Natural killer cell (primary cell): ENCODE data around the gene RND3. TPM values are rescaled to one million over a fixed set of nuclear protein-coding genes. Genes with fewer than 3 reads are reported as not detected.

Experiments
- ATAC-seq, 3 donors: fragments of 150-1000 bp in 2 of 3; fragments of 200-7000 bp in 1 of 3; cut with Tn5 transposase; 1 replicate in 1 of 3; 2 replicates in 2 of 3; pipeline ENCODE4 v1.10.0; 2021; ENCODE audit warnings: mild to moderate bottlenecking in 2 of 3, moderate library complexity in 2 of 3
- DNase-seq, 2 donors: peaks; one replicate each; pipeline versions ENCODE4 v3.0.0 to v3.0.0-alpha.2; 2013 to 2021; ENCODE audit warnings: mixed read lengths in 1 of 2
- H3K27ac ChIP-seq: one replicate; pipeline ENCODE4 v1.5.1; 2013; ENCODE audit warnings: mild to moderate bottlenecking, low read length
- H3K27me3 ChIP-seq: one replicate; pipeline ENCODE4 v1.6.1; 2013; ENCODE audit warnings: low read length; ENCODE audit not compliant: control insufficient read depth, insufficient read depth
- H3K36me3 ChIP-seq: one replicate; pipeline ENCODE4 v1.6.1; 2013; ENCODE audit warnings: low read length; ENCODE audit not compliant: control insufficient read depth, insufficient read depth
- H3K4me1 ChIP-seq: one replicate; pipeline ENCODE4 v1.6.1; 2013; ENCODE audit warnings: low read length; ENCODE audit not compliant: control insufficient read depth, insufficient read depth
- H3K4me3 ChIP-seq: one replicate; pipeline ENCODE4 v1.5.1; 2013; ENCODE audit warnings: low read length
- H3K9me3 ChIP-seq: one replicate; pipeline ENCODE4 v1.6.1; 2013; ENCODE audit warnings: low read length; ENCODE audit not compliant: control insufficient read depth, insufficient read depth
- H3K27ac Mint-ChIP-seq, 2 donors: one replicate each; pipeline ENCODE4 v1.8.0; 2022; ENCODE audit warnings: mild to moderate bottlenecking in 2 of 2, mixed read lengths in 2 of 2, moderate library complexity in 1 of 2
- H3K27me3 Mint-ChIP-seq, 2 donors: one replicate each; pipeline ENCODE4 v1.8.0; 2022; ENCODE audit warnings: low read depth in 2 of 2, mixed read lengths in 2 of 2
- H3K36me3 Mint-ChIP-seq: one replicate; pipeline ENCODE4 v1.8.0; 2022; ENCODE audit warnings: mixed read lengths
- H3K4me1 Mint-ChIP-seq, 2 donors: one replicate each; pipeline ENCODE4 v1.8.0; 2022; ENCODE audit warnings: mixed read lengths in 2 of 2
- H3K4me3 Mint-ChIP-seq: one replicate; pipeline ENCODE4 v1.8.0; 2022; ENCODE audit warnings: mild to moderate bottlenecking, moderate library complexity, mixed read lengths
- H3K9me3 Mint-ChIP-seq, 2 donors: one replicate each; pipeline ENCODE4 v1.8.0; 2022; ENCODE audit warnings: mixed read lengths in 2 of 2
- CTCF ChIP-seq: fragments of 200-600 bp; IDR thresholded peaks from one replicate; pipeline ENCODE4 v1.8.0; 2022; ENCODE audit warnings: antibody characterized with exemption
- WGBS: methylation state at CpG from one replicate; pipeline ENCODE4 v1.1.7; 2013; ENCODE audit warnings: missing lambda C conversion rate; ENCODE audit not compliant: insufficient coverage; 5-methylcytosine and 5-hydroxymethylcytosine counted together
- intact Hi-C: fragments of 100-400 bp; cut with micrococcal nuclease; formaldehyde crosslinking; loops from one replicate; pipeline ENCODE4 v1.14.2; 2022
- total RNA-seq, 4 donors: library from RNA; stranded (reverse); fragments of 120-200 nt in 1 of 4; gene quantifications; one replicate each; pipeline versions ENCODE4 v1.2.3 to v1.2.4, GENCODE V29; 2013 to 2022

RND3 gene
- total RNA-seq, 3 donors from 2014 or later (not counting 1 experiment from before 2014, with no cell fraction given): not detected

- Mint-ChIP-seq H3K4me3 (no peak overlapping the region), H3K9me3 (peaks cover 3 to 4% of the 10 kb centered on the region in 2 donors), H3K27ac (no peak overlapping the region), H3K4me1 (no peaks in the 10 kb centered on the region), H3K27me3 (no peaks in the 10 kb centered on the region), H3K36me3 (no peaks in the 10 kb centered on the region)
- no peak for TF ChIP-seq CTCF
- WGBS: 77% methylated on average over 1 of the region's 1 CpG
- Histone ChIP-seq H3K4me3 (no peak overlapping the region), H3K27ac (no peak overlapping the region), H3K36me3 (no peaks in the 10 kb centered on the region), H3K27me3 (no peaks in the 10 kb centered on the region), H3K9me3 (no peaks in the 10 kb centered on the region), H3K4me1 (no peaks in the 10 kb centered on the region)
- intact Hi-C loops: no loop called here
- DNase-seq (no peak), ATAC-seq (no peak)
These were observed 19.6 kb upstream of the RND3 start for GRCh38 chr2:150507071-150507470.

- no peak overlapping the region for H3K4me3 ChIP-seq
- H3K27me3 Mint-ChIP-seq: no peaks in the 10 kb centered on the region
These were observed 17.7 kb upstream of the RND3 start for GRCh38 chr2:150505178-150505577.

GRCh38 chr2:150495993-150496627, 8.6 kb upstream of the RND3 start:
- Histone ChIP-seq H3K27ac (no peak overlapping the region), H3K4me1 (no peaks in the 10 kb centered on the region), H3K36me3 (no peaks in the 10 kb centered on the region), H3K4me3 (no peak overlapping the region), H3K27me3 (no peaks in the 10 kb centered on the region), H3K9me3 (no peaks in the 10 kb centered on the region)
- no peak for TF ChIP-seq CTCF
- no peak for ATAC-seq
- Mint-ChIP-seq H3K4me1 (no peaks in the 10 kb centered on the region), H3K9me3 (no peaks in the 10 kb centered on the region), H3K36me3 (no peaks in the 10 kb centered on the region), H3K27ac (no peak overlapping the region), H3K27me3 (no peaks in the 10 kb centered on the region), H3K4me3 (no peak overlapping the region)
- WGBS: 83% methylated on average over 6 of the region's 7 CpGs
- intact Hi-C loops: no loop called here
- DNase-seq: no peak

More at GRCh38 chr2:150505178-150505577, 17.7 kb upstream of the RND3 start:
- Histone ChIP-seq H3K9me3 (no peaks in the 10 kb centered on the region), H3K4me1 (no peaks in the 10 kb centered on the region), H3K36me3 (no peaks in the 10 kb centered on the region), H3K27ac (no peak overlapping the region), H3K27me3 (no peaks in the 10 kb centered on the region)
- intact Hi-C loops: no loop called here
- no peak for TF ChIP-seq CTCF
- Mint-ChIP-seq H3K4me1 (no peaks in the 10 kb centered on the region), H3K4me3 (no peak overlapping the region), H3K9me3 (peaks cover 3 to 4% of the 10 kb centered on the region in 2 donors), H3K27ac (no peak overlapping the region), H3K36me3 (no peaks in the 10 kb centered on the region)
- DNase-seq (no peak), ATAC-seq (no peak)

- H3K9me3 Mint-ChIP-seq: peaks cover 2 to 3% of the 10 kb centered on the region in 2 donors
- Histone ChIP-seq H3K27ac (no peak overlapping the region), H3K36me3 (no peaks in the 10 kb centered on the region), H3K9me3 (no peaks in the 10 kb centered on the region), H3K4me1 (no peaks in the 10 kb centered on the region), H3K27me3 (no peaks in the 10 kb centered on the region), H3K4me3 (no peak overlapping the region)
- no peak overlapping the region for H3K27ac Mint-ChIP-seq
- DNase-seq: no peak
- ATAC-seq: no peak
- 90% methylated on average over 2 of the region's 2 CpGs for WGBS
- H3K4me3 Mint-ChIP-seq: no peak overlapping the region
- TF ChIP-seq CTCF: no peak
- H3K27me3 Mint-ChIP-seq: peaks cover 0 to 3% of the 10 kb centered on the region in 2 donors
- intact Hi-C loops: no loop called here
- no peaks in the 10 kb centered on the region for H3K4me1 Mint-ChIP-seq
- H3K36me3 Mint-ChIP-seq: no peaks in the 10 kb centered on the region
These were observed 7.5 kb upstream of the RND3 start for GRCh38 chr2:150495001-150495400.
